GM18907 (cell line): ENCODE measurements around the gene KIF17.

Experiments used
- ATAC-seq: cut with Tn5 transposase; IDR thresholded peaks from one replicate; pipeline ENCODE4 v1.9.1; 2021; ENCODE audit warnings: mild to moderate bottlenecking, moderate library complexity; ENCODE audit not compliant: unreplicated experiment

Gene KIF17

GRCh38 chr1:20632386-20632785 is 85.4 kb downstream of the KIF17 start:
- no peak for ATAC-seq

DNA sequence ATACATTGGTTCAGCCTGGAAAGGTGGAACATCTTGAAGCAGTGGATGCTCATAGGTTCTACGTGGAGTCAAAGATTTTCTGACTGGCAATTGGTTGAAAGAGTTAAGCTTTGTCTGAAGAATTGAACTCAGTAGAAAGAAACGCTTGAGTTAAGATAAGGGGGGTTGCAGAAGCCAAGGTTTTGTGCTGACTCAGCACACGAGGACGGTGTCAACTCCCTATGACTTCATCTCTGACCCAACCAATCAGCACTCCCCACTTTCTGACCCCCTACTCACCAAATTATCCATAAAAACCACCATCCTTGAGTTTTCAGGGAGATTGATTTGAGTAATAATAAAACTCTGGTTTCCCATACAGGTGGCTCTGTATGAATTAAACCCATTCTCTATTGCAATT is 87.1 kb downstream of the KIF17 start:
- no peak for ATAC-seq

DNA sequence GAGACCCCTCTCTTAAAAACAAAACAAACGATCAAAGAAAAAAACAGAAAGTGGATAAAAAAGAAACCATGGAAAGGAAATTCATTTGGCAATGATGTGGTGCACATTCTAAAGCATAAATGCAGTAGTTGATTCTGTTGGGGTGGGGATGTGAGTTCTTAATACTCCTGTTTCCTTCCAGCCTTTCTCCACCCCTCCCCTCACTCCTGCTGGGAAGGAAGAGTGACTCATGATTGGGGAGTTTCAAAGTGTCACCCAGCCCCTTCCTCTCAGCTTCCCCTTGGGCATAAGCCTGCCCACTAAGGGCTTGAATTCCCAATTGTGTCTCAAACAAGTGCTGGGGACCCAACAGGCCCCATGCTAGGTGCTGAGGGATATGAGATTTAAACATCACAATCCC is 91.3 kb downstream of the KIF17 start:
- no peak for ATAC-seq

- no peak for ATAC-seq
These were observed 91.7 kb downstream of the KIF17 start for GRCh38 chr1:20626098-20626427.

DNA sequence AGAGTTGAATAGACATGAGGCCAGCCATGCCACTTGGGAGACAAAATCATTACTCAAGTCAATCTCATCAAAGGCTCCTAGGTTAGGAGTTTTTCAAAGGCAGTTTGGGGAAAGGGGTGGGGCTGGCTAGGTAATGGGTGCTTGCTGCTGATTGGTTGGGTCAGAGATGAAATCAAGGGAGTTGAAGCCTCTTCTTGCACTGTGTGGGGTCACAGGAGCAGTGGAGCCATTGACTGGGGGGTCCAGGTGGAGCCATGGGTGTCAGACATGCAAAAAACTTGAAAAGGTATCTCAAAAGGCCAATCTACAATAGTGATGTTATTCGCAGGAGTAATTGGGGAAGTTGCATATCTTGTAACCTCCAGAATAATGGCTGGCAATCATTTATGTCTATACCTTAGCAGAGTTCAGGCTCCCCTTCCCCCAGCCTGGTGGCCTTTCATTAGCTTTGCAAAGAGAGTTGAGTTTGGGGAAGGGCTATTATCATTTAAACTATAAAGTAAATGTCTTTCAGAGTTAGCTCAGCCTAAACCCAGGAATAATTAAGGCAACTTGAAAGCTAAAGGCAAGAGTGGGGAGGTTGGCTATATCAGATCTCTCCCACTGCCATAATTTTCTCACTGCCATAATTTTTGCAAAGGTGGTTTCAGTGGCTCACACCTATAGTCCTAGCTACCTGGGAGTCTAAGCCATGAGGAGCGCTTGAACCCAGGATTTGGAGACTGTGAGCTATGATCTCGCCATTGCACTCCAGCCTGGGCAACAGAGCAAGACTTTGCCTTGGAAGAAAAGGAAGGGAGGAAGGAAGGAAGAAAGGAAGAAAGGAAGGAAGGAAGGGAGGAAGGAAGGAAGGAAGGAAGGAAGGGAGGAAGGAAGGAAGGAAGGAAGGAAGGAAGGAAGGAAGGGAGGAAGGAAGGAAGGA is 92.4 kb downstream of the KIF17 start:
- no peak for ATAC-seq

DNA sequence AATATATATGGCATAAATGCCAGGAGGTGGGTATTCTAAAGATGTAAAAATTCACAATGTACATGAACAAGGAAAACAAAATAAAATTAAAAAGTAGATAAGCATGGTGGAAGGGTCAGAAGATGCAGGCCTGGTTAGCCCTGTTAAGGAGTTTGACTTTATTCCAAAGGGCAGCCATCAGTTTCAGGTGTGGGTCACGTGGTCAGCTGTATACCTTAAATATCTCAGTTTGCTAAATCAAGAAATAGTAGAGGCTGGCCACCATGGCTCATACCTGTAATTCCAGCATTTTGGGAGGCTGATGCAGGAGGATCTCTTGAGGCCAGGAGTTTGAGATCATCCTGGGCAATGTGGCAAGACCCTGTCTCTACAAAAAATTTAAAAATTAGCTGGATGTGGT is 93.1 kb downstream of the KIF17 start:
- no peak for ATAC-seq

DNA sequence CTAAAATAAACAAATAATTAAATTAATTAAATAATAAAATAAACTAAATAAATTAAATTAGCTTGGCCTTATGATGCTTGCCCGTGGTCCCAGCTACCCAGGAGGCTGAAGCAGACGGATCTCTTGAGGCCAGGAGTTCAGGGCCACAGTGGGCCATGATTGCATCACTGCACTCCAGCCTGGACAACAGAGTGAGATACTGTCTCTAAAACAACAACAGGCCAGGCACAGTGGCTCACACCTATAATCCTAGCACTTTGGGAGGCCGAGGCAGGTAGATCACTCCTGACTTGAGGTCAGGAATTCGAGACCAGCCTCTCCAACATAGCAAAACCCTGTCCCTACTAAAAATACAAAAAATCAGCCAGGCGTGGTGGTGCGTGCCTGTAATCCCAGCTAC is 96.8 kb downstream of the KIF17 start:
- no peak for ATAC-seq

DNA sequence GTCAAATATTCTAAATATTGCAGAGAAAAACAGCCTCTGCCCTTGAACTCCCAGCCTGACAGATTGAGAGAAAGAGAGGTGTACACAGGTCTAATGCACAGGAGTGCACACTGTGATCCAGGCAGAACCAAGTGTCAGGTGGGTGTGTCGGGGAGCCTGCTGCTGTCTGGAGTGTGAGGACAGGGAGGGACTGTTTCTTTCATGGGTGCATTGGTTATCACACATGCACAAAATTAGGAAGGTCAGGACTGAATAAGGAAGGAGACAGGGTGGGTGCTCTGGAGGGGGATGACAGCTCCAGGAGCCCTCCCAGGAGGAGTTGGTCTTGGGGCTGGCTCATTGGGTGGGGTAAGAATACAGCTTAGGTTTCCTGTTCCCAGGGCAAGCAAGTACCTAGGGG is 97.8 kb downstream of the KIF17 start:
- no peak for ATAC-seq

DNA sequence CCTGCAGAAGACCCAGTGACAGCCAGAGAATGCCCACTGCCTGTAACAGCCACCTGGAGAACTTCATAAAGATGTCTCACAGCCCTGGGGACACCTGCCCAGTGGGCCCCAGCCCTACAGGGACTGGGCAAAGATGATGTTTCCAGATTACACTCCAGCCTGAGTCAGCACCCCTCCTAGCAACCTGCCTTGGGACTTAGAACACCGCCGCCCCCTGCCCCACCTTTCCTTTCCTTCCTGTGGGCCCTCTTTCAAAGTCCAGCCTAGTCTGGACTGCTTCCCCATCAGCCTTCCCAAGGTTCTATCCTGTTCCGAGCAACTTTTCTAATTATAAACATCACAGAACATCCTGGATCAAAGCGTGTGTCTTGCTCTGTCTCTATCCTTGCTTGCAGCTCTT is 99.3 kb downstream of the KIF17 start:
- no peak for ATAC-seq

- ATAC-seq: no peak
These were observed 100.8 kb downstream of the KIF17 start for GRCh38 chr1:20616847-20617487.

DNA sequence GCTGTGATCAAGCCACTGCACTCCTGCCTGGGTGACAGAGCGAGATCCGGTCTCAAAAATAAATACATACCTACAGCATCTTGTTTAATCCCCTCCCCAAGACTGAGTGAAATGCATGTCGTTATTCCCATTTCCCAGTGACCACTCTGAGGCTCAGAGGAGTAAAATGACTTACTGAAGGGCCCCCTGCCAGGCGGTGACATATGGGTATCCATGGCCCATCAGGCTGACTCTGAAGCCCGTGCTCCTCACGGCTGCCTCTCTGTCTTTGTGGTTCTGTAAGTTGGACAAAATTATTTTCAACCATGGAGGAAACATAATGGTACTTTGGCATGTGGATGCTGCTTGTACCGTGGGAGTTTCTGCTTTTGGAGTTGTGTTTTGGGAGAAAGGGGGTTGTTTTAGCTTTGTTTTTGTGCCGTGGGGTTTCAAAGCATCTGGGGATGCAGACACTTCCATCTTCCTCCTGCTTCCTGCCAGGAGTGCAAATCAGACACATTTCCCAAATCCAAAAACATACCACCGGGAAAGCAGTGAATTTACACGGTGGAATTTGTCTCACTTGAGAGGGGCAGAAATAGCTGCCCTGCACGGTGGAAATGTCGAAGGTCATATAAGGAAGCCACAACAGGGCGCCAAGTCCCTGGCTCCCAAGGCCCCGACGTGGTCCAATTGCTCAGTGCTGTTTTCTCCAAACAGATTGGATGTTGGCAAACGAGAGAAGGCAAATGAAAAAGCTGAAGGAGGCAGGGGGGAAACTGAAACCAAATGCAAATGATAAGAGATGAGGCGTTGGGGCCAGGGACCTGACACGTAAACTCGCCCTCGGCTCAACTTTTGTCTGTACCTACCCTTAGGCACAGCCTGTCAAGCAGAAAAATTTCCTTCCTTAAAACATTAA is 101.6 kb downstream of the KIF17 start:
- ATAC-seq: no peak

GRCh38 chr1:20614131-20614579 is 103.7 kb downstream of the KIF17 start:
- no peak for ATAC-seq
